H1 (cell line): Measurements from ENCODE around the gene ABHD16A. TPM values are rescaled to one million over a fixed set of nuclear protein-coding genes. Genes with fewer than 3 reads are reported as not detected.

ENCODE experiments used
- RAD21 ChIP-seq, 2 experiments: IDR thresholded peaks in 1 of 2; conservative IDR thresholded peaks in 1 of 2; 2 replicates each; pipeline ENCODE4 v1.6.1; 2011; ENCODE audit warnings: low read depth in 2 of 2, low read length in 2 of 2, improper control_type of control experiment in 1 of 2, inconsistent platforms in 1 of 2, mild to moderate bottlenecking in 1 of 2, moderate library complexity in 1 of 2
- polyA plus RNA-seq, 7 experiments: library from polyadenylated mRNA; depleted of rRNA in 3 of 7; stranded (reverse) in 5 of 7; unstranded in 2 of 7; fragments of >200 nt in 5 of 7; fragments of 200-250 nt in 2 of 7; gene quantifications; 1 replicate in 5 of 7; 2 replicates in 1 of 7; 4 replicates in 1 of 7; pipeline versions ENCODE4 v1.2.1 to v1.2.3, GENCODE V29; 2011 to 2013; ENCODE audit warnings: missing spikeins in 2 of 7, mixed read lengths in 2 of 7
- total RNA-seq: library from RNA; stranded (reverse); fragmentation: NEBNext Ultra II Directional; extraction: Animal tissue kit (Norgen Biotek cat#: 25700); gene quantifications from 2 replicates; pipeline ENCODE4 v1.2.1, GENCODE V29; 2021

Gene ABHD16A
- total and polyA plus RNA-seq, 2 of the 8 experiments (the other 6 are each of a cell fraction or from before 2014, with no cell fraction given): 32.9 to 40.2 TPM

GRCh38 chr6:31681135-31681671 lies 21.9 kb downstream of the ABHD16A start (continued):
- no peak; a peak in 1 of 4 replicates for TF ChIP-seq RAD21 (IDR thresholded peaks at IDR 0.05 in 1 of 2, conservative IDR thresholded peaks at IDR 0.05 in 1 of 2; ENCODE audit: low read depth in 2 of 2, low read length in 2 of 2)
